Mesothelial cell of epicardium (in vitro differentiated cells): ENCODE data around the gene LBHD2. TPM values are rescaled to one million over a fixed set of nuclear protein-coding genes. Genes with fewer than 3 reads are reported as not detected.

Experiments
- DNase-seq, 2 experiments: peaks; one replicate each; pipeline ENCODE4 v3.0.0; 2021; ENCODE audit warnings: low spot score in 2 of 2; ENCODE audit not compliant: unreplicated experiment in 2 of 2
- H3K27ac Mint-ChIP-seq: 2 replicates; pipeline ENCODE4 v1.8.0; 2021; ENCODE audit warnings: mixed read lengths
- H3K27me3 Mint-ChIP-seq: 2 replicates; pipeline ENCODE4 v1.8.0; 2021; ENCODE audit warnings: low read depth, mixed read lengths
- H3K36me3 Mint-ChIP-seq: 2 replicates; pipeline ENCODE4 v1.8.0; 2021; ENCODE audit warnings: mixed read lengths
- H3K4me1 Mint-ChIP-seq: 2 replicates; pipeline ENCODE4 v1.8.0; 2021; ENCODE audit warnings: mixed read lengths
- H3K4me3 Mint-ChIP-seq: 2 replicates; pipeline ENCODE4 v1.8.0; 2021; ENCODE audit warnings: mild to moderate bottlenecking, moderate library complexity, mixed read lengths
- H3K9me3 Mint-ChIP-seq: 2 replicates; pipeline ENCODE4 v1.8.0; 2021; ENCODE audit warnings: mixed read lengths
- CTCF ChIP-seq: fragments of 200-600 bp; sonication (generic); IDR thresholded peaks from one replicate; pipeline ENCODE4 v1.5.0; 2021; ENCODE audit warnings: antibody characterized with exemption; ENCODE audit not compliant: unreplicated experiment
- total RNA-seq: library from RNA; stranded (reverse); gene quantifications from 3 replicates; pipeline ENCODE4 v1.2.1, GENCODE V29; 2021

Gene LBHD2
- total RNA-seq, 1 donor from 2014 or later, result not detected

DNA sequence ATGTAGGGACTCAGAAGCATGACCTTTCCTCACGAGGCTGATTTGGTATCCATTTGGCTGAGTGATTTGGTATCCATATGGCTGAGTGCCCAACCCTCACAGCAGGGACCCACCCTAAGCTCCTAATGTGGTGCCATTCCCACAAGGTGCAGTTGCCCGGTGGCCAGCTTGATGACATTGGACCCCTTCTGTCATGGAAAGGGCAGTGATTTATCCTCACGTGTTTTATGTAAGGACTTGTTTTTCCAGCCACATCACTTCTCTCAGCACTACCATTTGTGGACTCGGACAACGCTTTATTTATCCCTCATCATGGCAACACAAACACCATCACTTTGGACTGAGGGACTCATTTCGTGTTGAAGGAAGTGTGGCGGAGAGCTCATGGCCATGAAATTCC, 18.1 kb upstream of the LBHD2 start:
- DNase-seq, result no peak
- H3K9me3 Mint-ChIP-seq, result peaks cover 4% of the 10 kb centered on the region
- no peaks in the 10 kb centered on the region for H3K4me1 Mint-ChIP-seq
- H3K27ac Mint-ChIP-seq, result no peak overlapping the region
- no peak overlapping the region for H3K4me3 Mint-ChIP-seq
- TF ChIP-seq CTCF, result no peak
- H3K36me3 Mint-ChIP-seq, result peaks cover 2% of the 10 kb centered on the region
- no peaks in the 10 kb centered on the region for H3K27me3 Mint-ChIP-seq

DNA sequence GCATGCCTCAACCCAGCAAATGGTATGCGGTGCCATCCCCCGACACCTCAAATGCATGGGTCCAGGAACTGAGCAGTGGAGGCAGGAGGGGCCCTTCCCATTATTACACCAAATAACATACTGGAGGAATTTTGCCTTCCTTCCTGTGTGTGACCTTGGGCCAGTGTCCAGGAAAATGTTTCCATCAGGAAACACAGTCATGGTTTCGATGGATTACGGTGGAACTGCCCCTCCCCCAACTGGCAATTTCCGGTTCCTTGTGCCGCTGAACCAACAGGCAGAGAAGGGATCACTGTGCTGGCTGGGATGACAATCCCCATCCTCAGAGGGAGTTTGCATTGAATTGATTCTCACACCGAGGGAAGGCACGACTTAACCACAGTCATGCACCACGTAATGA, 17.6 kb upstream of the LBHD2 start:
- peaks cover 4% of the 10 kb centered on the region for H3K9me3 Mint-ChIP-seq
- no peak overlapping the region for H3K4me3 Mint-ChIP-seq
- H3K27me3 Mint-ChIP-seq, result no peaks in the 10 kb centered on the region
- no peak overlapping the region for H3K27ac Mint-ChIP-seq
- no peak for DNase-seq
- no peak for TF ChIP-seq CTCF
- no peaks in the 10 kb centered on the region for H3K4me1 Mint-ChIP-seq
- peaks cover 2% of the 10 kb centered on the region for H3K36me3 Mint-ChIP-seq

GRCh38 chr14:103067231-103067954, 16.6 kb upstream of the LBHD2 start:
- TF ChIP-seq CTCF, result no peak
- DNase-seq, result no peak
- H3K4me3 Mint-ChIP-seq, result no peak overlapping the region
- H3K27me3 Mint-ChIP-seq, result no peaks in the 10 kb centered on the region
- H3K9me3 Mint-ChIP-seq, result peaks cover 4% of the 10 kb centered on the region
- H3K27ac Mint-ChIP-seq, result no peak overlapping the region
- H3K36me3 Mint-ChIP-seq, result peaks cover 2% of the 10 kb centered on the region
- no peaks in the 10 kb centered on the region for H3K4me1 Mint-ChIP-seq

DNA sequence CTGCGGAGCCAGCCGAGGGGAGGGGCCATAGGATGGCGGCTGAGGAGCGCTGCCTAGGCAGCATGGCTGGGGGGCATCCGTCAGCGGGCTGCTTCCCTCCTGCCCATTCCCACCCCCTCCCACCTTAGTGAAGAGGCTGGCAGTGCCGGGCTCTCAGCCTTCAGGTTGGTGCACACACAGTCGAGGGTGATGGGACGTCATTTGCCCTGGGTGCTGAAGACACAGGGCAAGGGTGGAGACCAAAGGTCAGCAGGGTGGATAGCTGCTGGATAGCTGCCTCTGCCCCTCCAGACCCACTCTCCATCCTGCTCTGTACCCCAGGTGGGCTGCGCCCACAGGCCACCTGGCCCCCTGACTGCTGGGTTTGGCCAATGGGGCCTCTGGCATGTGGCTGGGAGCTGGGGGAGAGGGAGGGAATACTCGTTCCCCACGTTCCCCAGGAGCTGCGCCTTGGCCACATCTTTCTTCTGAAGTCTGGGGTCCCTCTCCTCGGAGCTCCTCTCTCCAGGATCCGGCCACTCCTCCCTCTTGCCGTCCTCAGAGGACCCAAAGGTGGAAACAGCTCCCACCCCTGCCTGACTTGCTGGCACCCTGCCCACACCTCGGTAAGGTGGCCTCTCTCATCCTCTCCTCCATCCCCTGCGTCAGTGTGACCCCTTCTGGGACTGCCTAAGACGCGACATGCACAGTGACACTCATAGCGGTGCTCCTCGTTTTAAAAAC, 15.5 kb upstream of the LBHD2 start:
- H3K27me3 Mint-ChIP-seq, result no peaks in the 10 kb centered on the region
- peaks cover 2% of the 10 kb centered on the region for H3K36me3 Mint-ChIP-seq
- H3K27ac Mint-ChIP-seq, result no peak overlapping the region
- no peaks in the 10 kb centered on the region for H3K4me1 Mint-ChIP-seq
- no peak overlapping the region for H3K4me3 Mint-ChIP-seq
- no peak for DNase-seq
- no peak for TF ChIP-seq CTCF
- peaks cover 3% of the 10 kb centered on the region for H3K9me3 Mint-ChIP-seq

- Mint-ChIP-seq H3K9me3 (no peaks in the 10 kb centered on the region), H3K27me3 (no peaks in the 10 kb centered on the region)
These were observed 13.6 kb upstream of the LBHD2 start for GRCh38 chr14:103070263-103070885.

More at GRCh38 chr14:103070263-103070885, 13.6 kb upstream of the LBHD2 start:
- DNase-seq, result no peak
- H3K27ac Mint-ChIP-seq, result no peak overlapping the region
- TF ChIP-seq CTCF, result no peak
- H3K36me3 Mint-ChIP-seq, result no peaks in the 10 kb centered on the region
- H3K4me3 Mint-ChIP-seq, result no peak overlapping the region
- no peaks in the 10 kb centered on the region for H3K4me1 Mint-ChIP-seq
